Upper lobe of left lung (tissue), 4 donors: ENCODE data around the gene PPP1R12C.

ENCODE experiments used
- EP300 ChIP-seq, 4 donors: sonication (generic); formaldehyde crosslinking; IDR thresholded peaks; one replicate each; pipeline ENCODE4 v1.5.1; 2017; ENCODE audit warnings: antibody characterized with exemption in 4 of 4, control low read depth in 2 of 4
- POLR2A ChIP-seq, 4 donors: fragments of 450-650 bp; IDR thresholded peaks; one replicate each; pipeline ENCODE4 v1.5.1; 2016 to 2017; ENCODE audit warnings: antibody characterized with exemption in 4 of 4, mild to moderate bottlenecking in 2 of 4

- TF ChIP-seq POLR2A (IDR thresholded peaks at IDR 0.05) (no peak), EP300 (IDR thresholded peaks at IDR 0.05) (no peak)
Observed at GRCh38 chr19:55067869-55068268, 49.6 kb downstream of the PPP1R12C start.
